ENCODE results near the gene PEAK3.

PEAK3 gene

DNA sequence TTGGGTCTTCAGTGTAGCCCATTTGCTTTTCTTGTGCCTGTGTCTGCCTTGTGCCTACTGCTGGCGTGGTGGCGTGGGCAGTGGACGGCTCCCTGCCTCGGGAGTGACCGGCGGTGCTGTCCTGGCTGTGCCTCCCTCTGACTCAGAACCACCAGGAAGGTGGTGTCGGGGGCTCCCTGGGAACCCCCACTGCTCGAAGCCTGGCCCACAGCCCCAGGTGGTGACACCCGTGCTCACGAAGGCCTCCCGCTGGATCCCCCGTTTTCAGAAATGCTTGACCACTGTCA, 37.9 kb downstream of the PEAK3 start:
- H3K4me1 ChIP-seq: peaks cover 20 to 55% (median 41%) of the 10 kb centered on the region in 10 experiments
- peak overlapping the region in 4 of 11 experiments; percentile 33 to 44 (median 42); a peak in 3 of 22 replicates for H3K9ac ChIP-seq
- H3K27me3 ChIP-seq: peaks cover 4 to 9% (median 7%) of the 10 kb centered on the region in 11 experiments; a peak in 19 of 22 replicates
- peaks cover 75 to 92% (median 85%) of the 10 kb centered on the region in 11 experiments for H3K36me3 ChIP-seq
- H3K27ac ChIP-seq: no peak overlapping the region; a peak in 1 of 22 replicates
- no peak overlapping the region for H3K4me3 ChIP-seq
- no peaks in the 10 kb centered on the region for H3K9me3 ChIP-seq (replicated peaks in 1 of 11)
- peaks cover 91 to 100% (median 100%) of the 10 kb centered on the region in 11 experiments for H4K20me1 ChIP-seq
- no peak for TF ChIP-seq Cebpa-rat (IDR thresholded peaks at IDR 0.05)
- no peak overlapping the region for H3K4me2 ChIP-seq

DNA sequence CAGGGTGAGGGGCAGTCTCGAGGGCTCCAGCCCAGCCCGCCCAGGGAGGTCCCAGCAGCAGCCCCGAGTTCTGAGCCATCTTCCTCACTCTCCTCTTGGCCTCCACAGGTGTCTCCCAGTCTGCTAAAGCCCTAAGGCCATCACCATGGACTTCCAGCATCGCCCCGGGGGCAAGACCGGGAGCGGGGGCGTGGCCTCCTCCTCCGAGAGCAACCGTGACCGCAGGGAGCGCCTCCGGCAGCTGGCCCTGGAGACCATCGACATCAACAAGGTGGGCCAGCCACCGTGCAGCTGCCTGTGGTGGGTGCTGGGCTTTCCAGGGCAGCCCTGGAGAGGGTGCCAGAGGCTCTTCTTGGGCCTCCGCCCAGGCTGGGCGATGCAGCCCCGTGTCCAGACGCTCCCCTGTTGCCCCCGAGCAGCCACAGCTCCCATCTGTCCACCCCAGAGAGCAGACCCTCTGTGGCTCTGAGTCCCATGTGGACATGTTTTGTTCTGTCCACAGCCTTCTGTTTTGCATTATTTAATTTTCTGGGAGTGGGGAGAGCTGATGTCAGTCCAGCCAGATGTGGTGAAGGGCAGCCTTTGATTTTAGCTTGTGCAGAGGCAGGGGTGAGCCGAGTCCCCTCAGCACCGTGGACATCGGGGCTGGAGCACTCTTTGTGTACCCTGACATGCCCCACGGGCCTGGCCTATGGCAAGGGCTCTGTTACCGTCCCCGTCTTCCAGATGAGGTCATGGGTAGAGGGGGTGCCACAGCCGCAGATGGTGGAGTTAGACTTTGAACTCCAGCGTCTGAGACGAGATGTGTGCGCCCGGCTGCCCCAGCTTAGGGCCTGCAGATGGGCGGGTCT, 38.5 kb downstream of the PEAK3 start:
- H3K27me3 ChIP-seq: peaks cover 0 to 3% (median under 1%) of the 10 kb centered on the region in 11 experiments; a peak in 13 of 22 replicates
- no peak overlapping the region for H3K4me3 ChIP-seq
- peak overlapping the region in 7 of 11 experiments; percentile 8 to 94 (median 39); a peak in 7 of 22 replicates for H3K9ac ChIP-seq
- peaks cover 25 to 61% (median 47%) of the 10 kb centered on the region in 10 experiments for H3K4me1 ChIP-seq
- H3K36me3 ChIP-seq: peaks cover 69 to 90% (median 80%) of the 10 kb centered on the region in 11 experiments
- H3K4me2 ChIP-seq: peak overlapping the region in 4 of 11 experiments; percentile 23 to 100 (median 99); a peak in 2 of 22 replicates
- no peak for TF ChIP-seq Cebpa-rat (IDR thresholded peaks at IDR 0.05)
- no peak overlapping the region; a peak in 1 of 22 replicates for H3K27ac ChIP-seq
- H4K20me1 ChIP-seq: peaks cover 91 to 100% (median 100%) of the 10 kb centered on the region in 11 experiments
- no peaks in the 10 kb centered on the region for H3K9me3 ChIP-seq (replicated peaks in 1 of 11)

DNA sequence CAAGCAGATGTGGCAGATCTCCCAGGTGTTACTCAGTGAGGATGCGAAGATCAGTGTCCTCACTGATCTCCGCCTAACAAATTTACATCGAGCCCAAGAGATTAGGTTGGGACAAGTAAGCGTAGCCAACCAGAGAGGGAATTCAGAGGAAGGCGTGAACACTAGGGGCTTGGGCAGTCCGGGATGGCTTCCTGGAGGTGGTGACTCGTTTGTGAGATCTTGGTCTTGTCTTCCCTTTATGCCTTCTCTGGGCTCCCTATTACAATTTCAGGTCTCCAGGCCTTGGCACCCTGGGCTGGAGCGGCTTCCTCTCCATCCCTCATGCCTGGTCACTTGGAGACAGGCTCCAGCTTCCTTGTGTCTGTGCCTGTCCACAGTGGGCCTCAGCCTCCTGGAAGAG, 39.2 kb downstream of the PEAK3 start:
- Histone ChIP-seq H3K4me2 (peak overlapping the region in 6 of 11 experiments; percentile 98 to 100 (median 99); a peak in 5 of 22 replicates), H3K27ac (0 out of 22 replicates have a peak overlapping the region, but pooled peaks of 1 of the 11 experiments have one; percentile 22), H3K9ac (peak overlapping the region in 8 of 11 experiments; percentile 2 to 94 (median 24); a peak in 7 of 22 replicates), H4K20me1 (peaks cover 96 to 100% (median 100%) of the 10 kb centered on the region in 11 experiments), H3K9me3 (replicated peaks in 1 of 11) (no peaks in the 10 kb centered on the region), H3K27me3 (no peaks in the 10 kb centered on the region), H3K4me1 (peaks cover 32 to 68% (median 53%) of the 10 kb centered on the region in 10 experiments), H3K4me3 (no peak overlapping the region), H3K36me3 (peaks cover 63 to 90% (median 79%) of the 10 kb centered on the region in 11 experiments)
- TF ChIP-seq Cebpa-rat (IDR thresholded peaks at IDR 0.05): no peak

GRCh38 chr19:2242092-2242537, 39.9 kb downstream of the PEAK3 start:
- Histone ChIP-seq H3K4me2 (peak overlapping the region in 10 of 11 experiments; percentile 96 to 100 (median 98); a peak in 18 of 22 replicates), H3K27me3 (no peaks in the 10 kb centered on the region), H3K9me3 (replicated peaks in 1 of 11) (no peaks in the 10 kb centered on the region), H4K20me1 (peaks cover 97 to 100% (median 100%) of the 10 kb centered on the region in 11 experiments), H3K9ac (peak overlapping the region in 10 of 11 experiments; percentile 26 to 98 (median 92); a peak in 8 of 22 replicates), H3K27ac (0 out of 22 replicates have a peak overlapping the region, but pooled peaks of 1 of the 11 experiments have one; percentile 22), H3K4me3 (no peak overlapping the region), H3K4me1 (peaks cover 39 to 75% (median 60%) of the 10 kb centered on the region in 10 experiments), H3K36me3 (peaks cover 56 to 88% (median 74%) of the 10 kb centered on the region in 11 experiments)
- no peak for TF ChIP-seq Cebpa-rat (IDR thresholded peaks at IDR 0.05)

DNA sequence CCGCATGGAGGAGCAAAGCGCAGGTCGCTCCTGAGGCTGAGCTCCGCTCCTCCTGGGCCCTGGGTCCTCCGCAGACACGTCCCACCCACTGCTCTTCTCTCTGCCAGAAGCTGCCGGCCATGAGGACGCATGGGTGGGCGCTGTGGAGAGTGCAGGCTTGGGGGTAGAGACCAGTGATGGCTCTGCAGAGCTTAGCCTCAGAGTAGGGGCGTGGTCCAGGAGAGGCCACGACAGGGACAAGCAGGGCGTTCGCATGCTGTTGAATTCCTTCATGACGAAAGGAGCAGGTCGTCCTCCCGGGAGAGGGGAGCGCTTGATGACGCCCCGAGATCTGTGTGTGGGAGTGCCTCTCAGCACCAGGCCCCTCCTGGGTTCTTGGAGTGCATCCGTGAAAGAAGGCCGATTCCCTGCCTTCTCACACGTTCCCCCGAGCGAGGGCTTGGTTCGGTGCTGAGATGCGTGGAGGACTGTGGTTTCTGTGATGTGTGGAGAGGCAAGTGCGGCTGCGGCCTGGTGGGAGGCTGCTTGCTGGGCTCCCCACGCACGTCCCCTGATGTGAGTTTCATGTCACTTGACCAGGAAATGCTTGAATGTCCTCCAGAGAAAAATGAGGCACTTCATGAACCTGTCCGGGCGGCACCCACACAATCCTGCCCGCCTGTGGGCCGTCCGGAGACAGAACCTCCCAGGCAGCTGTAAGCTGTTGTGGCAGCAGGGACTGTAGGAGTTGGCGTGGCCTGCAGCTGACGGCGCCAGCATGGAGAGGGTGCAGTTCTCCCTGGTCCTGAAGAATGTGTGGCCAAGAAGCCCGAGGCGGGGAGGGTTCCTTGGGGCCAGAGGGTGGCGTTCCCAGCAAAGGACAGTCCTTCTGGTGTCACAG, 40.9 kb downstream of the PEAK3 start:
- H3K36me3 ChIP-seq: peaks cover 46 to 78% (median 64%) of the 10 kb centered on the region in 11 experiments
- H3K27ac ChIP-seq: peak overlapping the region in 7 of 11 experiments; percentile 13 to 98 (median 73); a peak in 11 of 22 replicates
- peak overlapping the region in 8 of 10 experiments; percentile 81 to 95 (median 92); a peak in 13 of 20 replicates for H3K4me3 ChIP-seq
- no peaks in the 10 kb centered on the region for H3K27me3 ChIP-seq
- peak overlapping the region; percentile 89 to 98 (median 94); a peak in 21 of 22 replicates for H3K9ac ChIP-seq
- peaks cover 87 to 93% (median 90%) of the 10 kb centered on the region in 11 experiments for H4K20me1 ChIP-seq
- H3K4me2 ChIP-seq: peak overlapping the region; percentile 96 to 100 (median 98)
- H3K4me1 ChIP-seq: peaks cover 39 to 76% (median 61%) of the 10 kb centered on the region in 10 experiments
- TF ChIP-seq Cebpa-rat (IDR thresholded peaks at IDR 0.05): no peak
- no peaks in the 10 kb centered on the region for H3K9me3 ChIP-seq (replicated peaks in 1 of 11)

DNA sequence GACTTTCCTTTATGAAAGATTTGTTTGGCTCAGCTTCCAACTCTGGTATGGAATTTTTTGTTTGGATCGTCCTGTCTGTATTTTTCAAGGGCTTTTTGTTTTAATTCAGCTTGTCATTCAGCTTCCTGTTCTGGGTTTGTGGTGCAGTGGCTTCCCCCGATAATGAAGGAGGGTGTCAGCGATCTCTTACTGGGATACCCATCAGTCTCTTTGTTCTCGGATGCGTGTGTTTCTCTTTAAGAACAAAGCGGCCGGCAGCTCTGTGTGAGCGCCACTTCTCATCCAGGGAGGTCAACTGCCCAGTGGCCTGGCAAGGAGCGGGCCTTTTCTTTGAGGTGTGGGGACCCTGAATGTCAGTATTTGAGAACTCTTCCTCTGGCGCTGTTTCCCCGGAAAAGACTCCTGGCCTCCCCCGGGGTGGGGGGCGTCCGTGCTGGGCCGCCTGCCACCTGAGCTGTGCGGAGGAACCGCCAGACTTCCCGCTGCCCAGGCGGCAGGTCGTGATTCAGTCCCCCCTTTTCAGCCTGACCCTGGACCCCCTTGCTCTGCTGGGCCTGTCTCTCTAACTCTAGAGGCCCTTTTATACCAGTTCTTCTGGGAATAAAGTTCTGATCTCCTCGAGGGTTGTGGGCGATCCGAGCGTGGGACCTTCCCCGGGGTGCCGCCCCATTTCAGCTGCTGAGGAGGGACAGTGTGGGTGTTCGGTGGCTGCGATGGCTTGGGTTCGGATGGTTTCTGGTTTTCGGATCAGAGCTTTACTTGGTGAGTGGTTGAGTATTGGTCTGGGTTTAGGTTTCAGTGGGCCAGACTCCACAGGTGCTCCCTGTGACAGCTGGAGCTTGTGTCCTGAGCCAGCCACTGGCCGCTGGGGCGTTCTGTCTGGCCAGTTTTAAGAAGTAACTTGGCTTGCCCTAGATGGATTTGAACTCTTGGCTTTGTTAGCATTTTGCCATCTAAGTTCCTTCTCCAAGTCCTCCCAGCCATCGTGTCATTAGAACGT, 41.9 kb downstream of the PEAK3 start:
- Histone ChIP-seq H3K4me1 (peaks cover 42 to 79% (median 63%) of the 10 kb centered on the region in 10 experiments), H4K20me1 (peaks cover 76 to 90% (median 85%) of the 10 kb centered on the region in 11 experiments), H3K27me3 (no peaks in the 10 kb centered on the region), H3K36me3 (peaks cover 35 to 68% (median 54%) of the 10 kb centered on the region in 11 experiments), H3K9me3 (replicated peaks in 1 of 11) (no peaks in the 10 kb centered on the region), H3K9ac (peak overlapping the region; percentile 89 to 98 (median 94)), H3K4me3 (peak overlapping the region; percentile 81 to 95 (median 90)), H3K27ac (peak overlapping the region; percentile 24 to 98 (median 74); a peak in 20 of 22 replicates), H3K4me2 (peak overlapping the region; percentile 96 to 100 (median 98))
- TF ChIP-seq Cebpa-rat (IDR thresholded peaks at IDR 0.05): no peak

GRCh38 chr19:2239173-2239572, 42.8 kb downstream of the PEAK3 start:
- Histone ChIP-seq H3K36me3 (peaks cover 30 to 66% (median 51%) of the 10 kb centered on the region in 11 experiments), H3K4me2 (peak overlapping the region; percentile 96 to 100 (median 98))

More at GRCh38 chr19:2239173-2239572, 42.8 kb downstream of the PEAK3 start:
- H4K20me1 ChIP-seq: peaks cover 70 to 90% (median 85%) of the 10 kb centered on the region in 11 experiments
- peak overlapping the region; percentile 81 to 95 (median 90) for H3K4me3 ChIP-seq
- no peaks in the 10 kb centered on the region for H3K27me3 ChIP-seq
- H3K9me3 ChIP-seq (replicated peaks in 1 of 11): no peaks in the 10 kb centered on the region
- H3K9ac ChIP-seq: peak overlapping the region; percentile 89 to 98 (median 94)
- peaks cover 51 to 82% (median 72%) of the 10 kb centered on the region in 10 experiments for H3K4me1 ChIP-seq
- peak overlapping the region in 10 of 11 experiments; percentile 53 to 98 (median 75); a peak in 20 of 22 replicates for H3K27ac ChIP-seq
- TF ChIP-seq Cebpa-rat (IDR thresholded peaks at IDR 0.05): no peak
